GM23338 (cell line): ENCODE results near the gene SPAG7. TPM values are rescaled to one million over a fixed set of nuclear protein-coding genes. Genes with fewer than 3 reads are reported as not detected.
A peak's percentile ranks its signal among the peaks of the same experiment; 100 is the strongest.

Source experiments
- ATAC-seq: fragments of 200-7000 bp; cut with Tn5 transposase; 3 replicates; pipeline ENCODE4 v1.9.1; 2020
- DNase-seq: peaks from one replicate; pipeline ENCODE4 v3.0.0-alpha.2; 2015; ENCODE audit warnings: low spot score
- H2AFZ ChIP-seq: fragments of 200-600 bp; sonication (generic); 2 replicates; pipeline ENCODE4 v1.8.0; 2016; ENCODE audit warnings: antibody characterized with exemption, mild to moderate bottlenecking, moderate library complexity
- H3F3A ChIP-seq: fragments of 200-600 bp; sonication (generic); replicated peaks from 2 replicates; pipeline ENCODE4 v1.8.0; 2017; ENCODE audit warnings: antibody characterized with exemption, mixed run types, low read depth
- H3K27ac ChIP-seq: fragments of 200-600 bp; sonication (generic); 2 replicates; pipeline ENCODE4 v1.6.1; 2016; ENCODE audit warnings: low read depth
- H3K27me3 ChIP-seq: fragments of 200-600 bp; sonication (generic); 2 replicates; pipeline ENCODE4 v1.8.0; 2016; ENCODE audit warnings: mild to moderate bottlenecking, mixed run types, moderate library complexity; ENCODE audit not compliant: insufficient read depth
- H3K36me3 ChIP-seq: fragments of 200-600 bp; sonication (generic); 2 replicates; pipeline ENCODE4 v1.8.0; 2016; ENCODE audit warnings: mild to moderate bottlenecking; ENCODE audit not compliant: insufficient read depth
- H3K4me1 ChIP-seq: fragments of 200-600 bp; sonication (generic); 2 replicates; pipeline ENCODE4 v1.8.0; 2016; ENCODE audit warnings: mild to moderate bottlenecking, moderate library complexity; ENCODE audit not compliant: insufficient read depth
- H3K4me2 ChIP-seq: fragments of 200-600 bp; sonication (generic); 2 replicates; pipeline ENCODE4 v1.7.1; 2017; ENCODE audit warnings: mixed run types
- H3K4me3 ChIP-seq: fragments of 200-600 bp; sonication (generic); 2 replicates; pipeline ENCODE4 v1.6.1; 2016; ENCODE audit warnings: mixed run types
- H3K79me2 ChIP-seq: fragments of 200-600 bp; sonication (generic); replicated peaks from 2 replicates; pipeline ENCODE4 v1.8.0; 2017; ENCODE audit warnings: mild to moderate bottlenecking; ENCODE audit not compliant: insufficient read depth
- H3K9me2 ChIP-seq: fragments of 200-600 bp; sonication (generic); 2 replicates; pipeline ENCODE4 v1.8.0; 2017; ENCODE audit not compliant: insufficient read depth
- H4K20me1 ChIP-seq: fragments of 200-600 bp; sonication (generic); replicated peaks from 2 replicates; pipeline ENCODE4 v1.8.0; 2017; ENCODE audit warnings: mild to moderate bottlenecking; ENCODE audit not compliant: insufficient read depth
- H3K27ac Mint-ChIP-seq: 2 replicates; pipeline ENCODE4 v1.8.0; 2020; ENCODE audit warnings: inconsistent platforms, mild to moderate bottlenecking, moderate library complexity, mixed read lengths
- H3K27me3 Mint-ChIP-seq: 3 replicates; pipeline ENCODE4 v1.8.0; 2022; ENCODE audit warnings: low read depth, mild to moderate bottlenecking, moderate library complexity, mixed read lengths, inconsistent platforms; ENCODE audit not compliant: insufficient read depth, poor library complexity
- H3K36me3 Mint-ChIP-seq: 3 replicates; pipeline ENCODE4 v1.8.0; 2021; ENCODE audit warnings: low read depth, mild to moderate bottlenecking, inconsistent platforms, moderate library complexity, mixed read lengths
- H3K4me1 Mint-ChIP-seq: 3 replicates; pipeline ENCODE4 v1.8.0; 2020; ENCODE audit warnings: mild to moderate bottlenecking, inconsistent platforms, mixed read lengths
- H3K4me3 Mint-ChIP-seq: 3 replicates; pipeline ENCODE4 v1.8.0; 2021; ENCODE audit warnings: moderate library complexity, mild to moderate bottlenecking, inconsistent platforms, mixed read lengths
- H3K9me3 Mint-ChIP-seq: 3 replicates; pipeline ENCODE4 v1.8.0; 2020; ENCODE audit warnings: moderate library complexity, mild to moderate bottlenecking, inconsistent platforms, mixed read lengths
- CREB1 ChIP-seq: fragments of 250-450 bp; sonication (Bioruptor Pico); IDR thresholded peaks from 2 replicates; pipeline ENCODE4 v1.5.0; 2020; ENCODE audit warnings: low read depth, mild to moderate bottlenecking, moderate library complexity
- EZH2 ChIP-seq: fragments of 200-600 bp; sonication (generic); IDR thresholded peaks from one replicate; pipeline ENCODE4 v1.8.0; 2017; ENCODE audit warnings: antibody characterized with exemption, mild to moderate bottlenecking, low read depth; ENCODE audit not compliant: unreplicated experiment
- EZH2phosphoT487 ChIP-seq: fragments of 200-600 bp; sonication (generic); IDR thresholded peaks from one replicate; pipeline ENCODE4 v1.8.1; 2018; ENCODE audit warnings: antibody characterized with exemption; ENCODE audit not compliant: unreplicated experiment
- JUNB ChIP-seq: IDR thresholded peaks from one replicate; pipeline ENCODE4 v1.6.1; 2016; ENCODE audit warnings: antibody characterized with exemption; ENCODE audit not compliant: unreplicated experiment
- NANOG ChIP-seq: IDR thresholded peaks from 2 replicates; pipeline ENCODE4 v1.6.1; 2016; ENCODE audit warnings: antibody characterized with exemption, borderline replicate concordance
- POLR2AphosphoS5 ChIP-seq: IDR thresholded peaks from 2 replicates; pipeline ENCODE4 v1.6.1; 2016; ENCODE audit warnings: antibody characterized with exemption, low read depth
- ZNF331 ChIP-seq: fragments of 250-450 bp; sonication (Bioruptor Pico); IDR thresholded peaks from 2 replicates; pipeline ENCODE4 v1.5.0; 2020; ENCODE audit warnings: low read depth, mild to moderate bottlenecking, moderate library complexity
- polyA plus RNA-seq: library from polyadenylated mRNA; unstranded; fragments of >200 nt; fragmentation: Nextera tagmentation; extraction: Ambion mirVana; gene quantifications from 2 replicates; pipeline ENCODE4 v1.2.1, GENCODE V29; 2016
- total RNA-seq: library from RNA; depleted of rRNA; stranded (reverse); fragments of >200 nt; shearing (Covaris generic); gene quantifications from 2 replicates; pipeline ENCODE4 v1.2.3, GENCODE V29; 2014
- TF ChIP-seq, protein P1 (sequence below), 2 experiments: fragments of 200-600 bp in 1 of 2; sonication (generic) in 1 of 2; conservative IDR thresholded peaks; 2 replicates each; pipeline versions ENCODE4 v1.5.1 to v1.6.1; 2016 to 2017; ENCODE audit warnings: antibody characterized with exemption in 2 of 2, low read depth in 2 of 2, mild to moderate bottlenecking in 2 of 2, moderate library complexity in 1 of 2
- TF ChIP-seq, protein P2 (sequence below): fragments of 250-450 bp; sonication (Bioruptor Pico); IDR thresholded peaks from 2 replicates; pipeline ENCODE4 v1.5.0; 2020; ENCODE audit warnings: mild to moderate bottlenecking, moderate library complexity

Gene SPAG7
- total and polyA plus RNA-seq, 2 experiments from 2014 or later: 77.9 to 226 TPM

DNA sequence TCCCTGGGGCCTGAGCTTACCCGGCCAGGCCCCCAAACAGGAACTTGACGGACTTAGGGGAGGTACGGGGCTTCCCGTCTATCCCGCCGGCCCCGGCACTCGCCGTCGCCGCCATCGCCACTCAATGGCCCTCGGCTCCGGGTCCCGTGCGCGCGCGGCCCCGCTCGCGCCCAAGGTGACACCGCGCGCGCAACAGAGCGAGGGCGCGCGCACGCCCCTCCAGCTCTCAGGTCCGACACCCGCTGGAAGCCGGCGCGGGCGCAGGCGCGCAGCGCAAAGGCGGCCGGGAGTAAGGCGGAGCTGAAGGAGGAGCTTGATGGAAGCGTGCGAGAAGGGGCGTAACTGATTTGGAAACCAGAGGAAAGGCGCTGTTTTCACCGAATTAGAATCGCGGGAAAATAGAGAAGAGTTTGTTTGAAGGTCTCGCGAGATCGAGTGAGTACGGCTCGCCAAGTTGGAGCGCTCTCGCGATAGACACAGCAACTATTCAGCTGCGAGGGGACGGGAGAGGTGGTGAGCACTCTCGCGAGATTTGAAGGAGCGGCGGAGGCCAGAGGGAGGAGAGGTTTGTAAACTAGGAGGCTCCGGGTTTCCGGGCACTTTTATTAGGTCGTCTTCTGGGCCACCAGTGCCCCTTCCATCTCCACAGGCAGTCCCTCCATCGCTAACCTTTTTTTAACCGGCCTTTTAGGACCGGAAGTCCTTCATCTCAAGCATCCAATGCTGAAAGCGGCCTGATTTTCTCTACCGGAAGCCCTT, 27.6 kb downstream of the SPAG7 start, which contains the start of the genes RNF167 and SLC25A11:
Gene RNF167, plus strand, starts transcription at position 473 of the 759 bp plus-strand sequence. CDS start 642 bp downstream, outside the sequence.
Gene SLC25A11, minus strand, starts transcription at position 251 of the 759 bp plus-strand sequence. Its CDS starts 136 bp downstream, at position 115.
- peak within 1 kb of the TSS; percentile 100 for H3K27ac Mint-ChIP-seq
- Histone ChIP-seq H3K4me2 (peak within 1 kb of the TSS; percentile 100), H3K9me2 (no peaks in the 10 kb centered on the region), H4K20me1 (peaks cover 19% of the 10 kb centered on the region; the same call in 1 of the 2 replicates), H2AFZ (0 out of 2 replicates have a peak within 1 kb of the TSS, but pooled peaks have one; percentile 26), H3F3A (peaks cover 42% of the 10 kb centered on the region), H3K27me3 (no peaks in the 10 kb centered on the region), H3K36me3 (peaks cover 5% of the 10 kb centered on the region), H3K4me1 (peaks cover 25% of the 10 kb centered on the region), H3K27ac (peak within 1 kb of the TSS; percentile 84), H3K4me3 (peak within 1 kb of the TSS; percentile 78), H3K79me2 (peaks cover 36% of the 10 kb centered on the region)
- ATAC-seq: peak; percentile 74
- H3K4me1 Mint-ChIP-seq: peaks cover 30% of the 10 kb centered on the region
- TF ChIP-seq EZH2 (no peak), CREB1 (peak; percentile 18; the same call in 1 of the 2 replicates), NANOG (no peak), POLR2AphosphoS5 (peak; percentile 89), ZNF331 (CRISPR knock-in tag) (no peak)
- TF ChIP-seq, protein P1, sequence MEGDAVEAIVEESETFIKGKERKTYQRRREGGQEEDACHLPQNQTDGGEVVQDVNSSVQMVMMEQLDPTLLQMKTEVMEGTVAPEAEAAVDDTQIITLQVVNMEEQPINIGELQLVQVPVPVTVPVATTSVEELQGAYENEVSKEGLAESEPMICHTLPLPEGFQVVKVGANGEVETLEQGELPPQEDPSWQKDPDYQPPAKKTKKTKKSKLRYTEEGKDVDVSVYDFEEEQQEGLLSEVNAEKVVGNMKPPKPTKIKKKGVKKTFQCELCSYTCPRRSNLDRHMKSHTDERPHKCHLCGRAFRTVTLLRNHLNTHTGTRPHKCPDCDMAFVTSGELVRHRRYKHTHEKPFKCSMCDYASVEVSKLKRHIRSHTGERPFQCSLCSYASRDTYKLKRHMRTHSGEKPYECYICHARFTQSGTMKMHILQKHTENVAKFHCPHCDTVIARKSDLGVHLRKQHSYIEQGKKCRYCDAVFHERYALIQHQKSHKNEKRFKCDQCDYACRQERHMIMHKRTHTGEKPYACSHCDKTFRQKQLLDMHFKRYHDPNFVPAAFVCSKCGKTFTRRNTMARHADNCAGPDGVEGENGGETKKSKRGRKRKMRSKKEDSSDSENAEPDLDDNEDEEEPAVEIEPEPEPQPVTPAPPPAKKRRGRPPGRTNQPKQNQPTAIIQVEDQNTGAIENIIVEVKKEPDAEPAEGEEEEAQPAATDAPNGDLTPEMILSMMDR (conservative IDR thresholded peaks at IDR 0.05; ENCODE audit: low read depth in 2 of 2): no peak
- H3K36me3 Mint-ChIP-seq: peaks cover 79% of the 10 kb centered on the region
- H3K27me3 Mint-ChIP-seq: peaks cover 24% of the 10 kb centered on the region
- peak within 1 kb of the TSS; percentile 92 for H3K4me3 Mint-ChIP-seq
- no peaks in the 10 kb centered on the region for H3K9me3 Mint-ChIP-seq
- DNase-seq: peak; percentile 100

DNA sequence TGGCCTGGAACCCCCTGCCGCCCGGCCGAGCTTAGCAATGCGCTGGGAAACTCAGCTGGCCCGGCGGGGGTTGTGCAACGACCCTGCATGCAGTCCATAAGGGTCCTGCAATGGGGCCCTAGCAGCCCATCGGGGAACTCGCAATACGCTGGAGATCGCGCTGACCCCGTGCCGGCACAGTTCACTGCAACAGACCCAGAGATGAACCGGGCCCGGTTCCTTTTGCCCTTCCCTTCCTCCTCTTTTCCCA, 28.1 kb downstream of the SPAG7 start:
- H3K79me2 ChIP-seq: peaks cover 34% of the 10 kb centered on the region
- peaks cover 19% of the 10 kb centered on the region; the same call in 1 of the 2 replicates for H4K20me1 ChIP-seq
- peak overlapping the region; percentile 84 for H3K27ac ChIP-seq
- no peak for TF ChIP-seq EZH2phosphoT487
- no peak for TF ChIP-seq ZNF331 (CRISPR knock-in tag)
- TF ChIP-seq, protein P2, sequence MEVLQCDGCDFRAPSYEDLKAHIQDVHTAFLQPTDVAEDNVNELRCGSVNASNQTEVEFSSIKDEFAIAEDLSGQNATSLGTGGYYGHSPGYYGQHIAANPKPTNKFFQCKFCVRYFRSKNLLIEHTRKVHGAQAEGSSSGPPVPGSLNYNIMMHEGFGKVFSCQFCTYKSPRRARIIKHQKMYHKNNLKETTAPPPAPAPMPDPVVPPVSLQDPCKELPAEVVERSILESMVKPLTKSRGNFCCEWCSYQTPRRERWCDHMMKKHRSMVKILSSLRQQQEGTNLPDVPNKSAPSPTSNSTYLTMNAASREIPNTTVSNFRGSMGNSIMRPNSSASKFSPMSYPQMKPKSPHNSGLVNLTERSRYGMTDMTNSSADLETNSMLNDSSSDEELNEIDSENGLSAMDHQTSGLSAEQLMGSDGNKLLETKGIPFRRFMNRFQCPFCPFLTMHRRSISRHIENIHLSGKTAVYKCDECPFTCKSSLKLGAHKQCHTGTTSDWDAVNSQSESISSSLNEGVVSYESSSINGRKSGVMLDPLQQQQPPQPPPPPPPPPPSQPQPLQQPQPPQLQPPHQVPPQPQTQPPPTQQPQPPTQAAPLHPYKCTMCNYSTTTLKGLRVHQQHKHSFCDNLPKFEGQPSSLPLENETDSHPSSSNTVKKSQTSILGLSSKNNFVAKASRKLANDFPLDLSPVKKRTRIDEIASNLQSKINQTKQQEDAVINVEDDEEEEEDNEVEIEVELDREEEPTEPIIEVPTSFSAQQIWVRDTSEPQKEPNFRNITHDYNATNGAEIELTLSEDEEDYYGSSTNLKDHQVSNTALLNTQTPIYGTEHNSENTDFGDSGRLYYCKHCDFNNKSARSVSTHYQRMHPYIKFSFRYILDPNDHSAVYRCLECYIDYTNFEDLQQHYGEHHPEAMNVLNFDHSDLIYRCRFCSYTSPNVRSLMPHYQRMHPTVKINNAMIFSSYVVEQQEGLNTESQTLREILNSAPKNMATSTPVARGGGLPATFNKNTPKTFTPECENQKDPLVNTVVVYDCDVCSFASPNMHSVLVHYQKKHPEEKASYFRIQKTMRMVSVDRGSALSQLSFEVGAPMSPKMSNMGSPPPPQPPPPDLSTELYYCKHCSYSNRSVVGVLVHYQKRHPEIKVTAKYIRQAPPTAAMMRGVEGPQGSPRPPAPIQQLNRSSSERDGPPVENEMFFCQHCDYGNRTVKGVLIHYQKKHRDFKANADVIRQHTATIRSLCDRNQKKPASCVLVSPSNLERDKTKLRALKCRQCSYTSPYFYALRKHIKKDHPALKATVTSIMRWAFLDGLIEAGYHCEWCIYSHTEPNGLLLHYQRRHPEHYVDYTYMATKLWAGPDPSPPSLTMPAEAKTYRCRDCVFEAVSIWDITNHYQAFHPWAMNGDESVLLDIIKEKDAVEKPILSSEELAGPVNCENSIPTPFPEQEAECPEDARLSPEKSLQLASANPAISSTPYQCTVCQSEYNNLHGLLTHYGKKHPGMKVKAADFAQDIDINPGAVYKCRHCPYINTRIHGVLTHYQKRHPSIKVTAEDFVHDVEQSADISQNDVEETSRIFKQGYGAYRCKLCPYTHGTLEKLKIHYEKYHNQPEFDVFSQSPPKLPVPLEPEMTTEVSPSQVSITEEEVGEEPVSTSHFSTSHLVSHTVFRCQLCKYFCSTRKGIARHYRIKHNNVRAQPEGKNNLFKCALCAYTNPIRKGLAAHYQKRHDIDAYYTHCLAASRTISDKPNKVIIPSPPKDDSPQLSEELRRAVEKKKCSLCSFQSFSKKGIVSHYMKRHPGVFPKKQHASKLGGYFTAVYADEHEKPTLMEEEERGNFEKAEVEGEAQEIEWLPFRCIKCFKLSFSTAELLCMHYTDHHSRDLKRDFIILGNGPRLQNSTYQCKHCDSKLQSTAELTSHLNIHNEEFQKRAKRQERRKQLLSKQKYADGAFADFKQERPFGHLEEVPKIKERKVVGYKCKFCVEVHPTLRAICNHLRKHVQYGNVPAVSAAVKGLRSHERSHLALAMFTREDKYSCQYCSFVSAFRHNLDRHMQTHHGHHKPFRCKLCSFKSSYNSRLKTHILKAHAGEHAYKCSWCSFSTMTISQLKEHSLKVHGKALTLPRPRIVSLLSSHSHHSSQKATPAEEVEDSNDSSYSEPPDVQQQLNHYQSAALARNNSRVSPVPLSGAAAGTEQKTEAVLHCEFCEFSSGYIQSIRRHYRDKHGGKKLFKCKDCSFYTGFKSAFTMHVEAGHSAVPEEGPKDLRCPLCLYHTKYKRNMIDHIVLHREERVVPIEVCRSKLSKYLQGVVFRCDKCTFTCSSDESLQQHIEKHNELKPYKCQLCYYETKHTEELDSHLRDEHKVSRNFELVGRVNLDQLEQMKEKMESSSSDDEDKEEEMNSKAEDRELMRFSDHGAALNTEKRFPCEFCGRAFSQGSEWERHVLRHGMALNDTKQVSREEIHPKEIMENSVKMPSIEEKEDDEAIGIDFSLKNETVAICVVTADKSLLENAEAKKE (CRISPR knock-in tag): no peak
- TF ChIP-seq CREB1: no peak
- TF ChIP-seq, protein P1 (conservative IDR thresholded peaks at IDR 0.05; ENCODE audit: low read depth in 2 of 2): no peak
- no peak for TF ChIP-seq JUNB
- ATAC-seq (peak; percentile 12), DNase-seq (peak; percentile 55)
- Mint-ChIP-seq H3K36me3 (peaks cover 74% of the 10 kb centered on the region), H3K9me3 (no peaks in the 10 kb centered on the region), H3K4me3 (peak overlapping the region; percentile 92), H3K27ac (peak overlapping the region; percentile 94), H3K27me3 (peaks cover 19% of the 10 kb centered on the region), H3K4me1 (peaks cover 30% of the 10 kb centered on the region)
- H3K4me1 ChIP-seq: peaks cover 20% of the 10 kb centered on the region
- no peaks in the 10 kb centered on the region for H3K27me3 ChIP-seq
- peaks cover 39% of the 10 kb centered on the region for H3F3A ChIP-seq
- 0 out of 2 replicates have a peak overlapping the region, but pooled peaks have one; percentile 26 for H2AFZ ChIP-seq
- peaks cover 5% of the 10 kb centered on the region; the same call in 1 of the 2 replicates for H3K36me3 ChIP-seq
- H3K9me2 ChIP-seq: no peaks in the 10 kb centered on the region
- peak overlapping the region; percentile 78 for H3K4me3 ChIP-seq
- H3K4me2 ChIP-seq: peak overlapping the region; percentile 100
